Smooth muscle cell of the brain vasculature (primary cell): Measurements from ENCODE around the gene POLR1F.
"Not testable (repeated sequence)": the region's sequence is repeated elsewhere in the genome, so short reads cannot be mapped to it uniquely, and the experiment has no call there.

Experiments used
- DNase-seq: peaks from one replicate; pipeline ENCODE4 v3.0.0-alpha.2; 2012; ENCODE audit warnings: low read depth, low spot score

POLR1F gene

GRCh38 chr7:19708397-19709248 lies at the start of gene POLR1F:
Gene POLR1F (minus strand): TSS chr7:19709037. CDS start chr7:19709016, 21 bp downstream.
- peak; percentile 94 for DNase-seq

- DNase-seq, result no peak
These were observed 45.8 kb upstream of the POLR1F start for GRCh38 chr7:19754521-19755116.

GRCh38 chr7:19752020-19752419 lies 43.2 kb upstream of the POLR1F start:
- no peak for DNase-seq

- DNase-seq, result no peak
These were observed 40.8 kb upstream of the POLR1F start for GRCh38 chr7:19749658-19750057.

- no peak for DNase-seq
These were observed 39.0 kb upstream of the POLR1F start for GRCh38 chr7:19747740-19748339.

GRCh38 chr7:19744075-19744474 lies 35.2 kb upstream of the POLR1F start:
- no peak for DNase-seq

GRCh38 chr7:19728716-19729115 lies 19.9 kb upstream of the POLR1F start:
- DNase-seq, result no peak

- DNase-seq, result no peak
These were observed 16.9 kb upstream of the POLR1F start for GRCh38 chr7:19725770-19726169.

GRCh38 chr7:19715499-19715898 lies 6.7 kb upstream of the POLR1F start:
- DNase-seq, result no peak

GRCh38 chr7:19713676-19714075 lies 4.8 kb upstream of the POLR1F start:
- peak; percentile 7 for DNase-seq

- DNase-seq, result no peak
These were observed 377 bp upstream of the POLR1F start for GRCh38 chr7:19709249-19709578.

- no peak for DNase-seq
These were observed 1.6 kb downstream of the POLR1F start for GRCh38 chr7:19707240-19707639.

- no peak for DNase-seq
These were observed 3.2 kb downstream of the POLR1F start for GRCh38 chr7:19705663-19706062.

GRCh38 chr7:19701471-19701870 lies 7.4 kb downstream of the POLR1F start:
- DNase-seq, result no peak

- DNase-seq, result no peak
These were observed 7.9 kb downstream of the POLR1F start for GRCh38 chr7:19700936-19701335.

- no peak for DNase-seq
These were observed 10.5 kb downstream of the POLR1F start for GRCh38 chr7:19698331-19698730.

- DNase-seq, result no peak
These were observed 11.9 kb downstream of the POLR1F start for GRCh38 chr7:19696926-19697325.

GRCh38 chr7:19692111-19692828 lies 16.6 kb downstream of the POLR1F start:
- no peak for DNase-seq

- no peak for DNase-seq
These were observed 18.1 kb downstream of the POLR1F start for GRCh38 chr7:19690736-19691135.

GRCh38 chr7:19689130-19689529 lies 19.7 kb downstream of the POLR1F start:
- not testable (repeated sequence) for DNase-seq

GRCh38 chr7:19681596-19681995 lies 27.2 kb downstream of the POLR1F start:
- no peak for DNase-seq

GRCh38 chr7:19677180-19677579 lies 31.7 kb downstream of the POLR1F start:
- DNase-seq, result no peak
